ENCODE measurements around the gene PSMB4. TPM values are rescaled to one million over a fixed set of nuclear protein-coding genes. Genes with fewer than 3 reads are reported as not detected.

The PSMB4 gene
- total RNA-seq, 1 donor from 2014 or later: 316 TPM

DNA sequence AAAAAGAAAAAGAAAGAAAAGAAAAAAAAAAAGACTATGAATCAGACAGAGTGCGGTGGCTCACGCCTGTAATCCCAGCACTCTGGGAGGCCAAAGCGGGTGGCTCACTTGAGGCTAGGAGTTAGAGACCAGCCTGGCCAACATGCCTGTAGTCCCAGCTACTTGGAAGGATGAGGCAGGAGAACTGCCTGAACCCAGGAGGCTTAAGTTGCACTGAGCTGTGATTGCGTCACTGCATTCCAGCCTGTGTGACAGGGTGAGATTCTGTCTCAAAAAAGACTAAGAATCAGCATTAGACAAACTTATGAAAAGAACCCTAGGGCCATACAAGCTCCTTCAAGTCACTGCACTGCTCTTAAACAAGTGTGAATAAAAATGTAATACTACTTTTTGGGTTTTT lies 16.9 kb downstream of the PSMB4 start:
- peaks cover 26% of the 10 kb centered on the region for H3K36me3 ChIP-seq (ENCODE audit: insufficient read depth, low read length)
- H3K27ac Mint-ChIP-seq (ENCODE audit: unreplicated experiment): no peak overlapping the region
- H3K9ac ChIP-seq (ENCODE audit: low read length): no peak overlapping the region
- no peaks in the 10 kb centered on the region for H3K4me1 Mint-ChIP-seq (ENCODE audit: low read depth, unreplicated experiment)
- H3K27me3 Mint-ChIP-seq (ENCODE audit: low read depth, unreplicated experiment): no peaks in the 10 kb centered on the region
- TF ChIP-seq, protein P1, sequence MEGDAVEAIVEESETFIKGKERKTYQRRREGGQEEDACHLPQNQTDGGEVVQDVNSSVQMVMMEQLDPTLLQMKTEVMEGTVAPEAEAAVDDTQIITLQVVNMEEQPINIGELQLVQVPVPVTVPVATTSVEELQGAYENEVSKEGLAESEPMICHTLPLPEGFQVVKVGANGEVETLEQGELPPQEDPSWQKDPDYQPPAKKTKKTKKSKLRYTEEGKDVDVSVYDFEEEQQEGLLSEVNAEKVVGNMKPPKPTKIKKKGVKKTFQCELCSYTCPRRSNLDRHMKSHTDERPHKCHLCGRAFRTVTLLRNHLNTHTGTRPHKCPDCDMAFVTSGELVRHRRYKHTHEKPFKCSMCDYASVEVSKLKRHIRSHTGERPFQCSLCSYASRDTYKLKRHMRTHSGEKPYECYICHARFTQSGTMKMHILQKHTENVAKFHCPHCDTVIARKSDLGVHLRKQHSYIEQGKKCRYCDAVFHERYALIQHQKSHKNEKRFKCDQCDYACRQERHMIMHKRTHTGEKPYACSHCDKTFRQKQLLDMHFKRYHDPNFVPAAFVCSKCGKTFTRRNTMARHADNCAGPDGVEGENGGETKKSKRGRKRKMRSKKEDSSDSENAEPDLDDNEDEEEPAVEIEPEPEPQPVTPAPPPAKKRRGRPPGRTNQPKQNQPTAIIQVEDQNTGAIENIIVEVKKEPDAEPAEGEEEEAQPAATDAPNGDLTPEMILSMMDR (IDR thresholded peaks at IDR 0.05; ENCODE audit: insufficient read depth, low read depth, low read length): no peak
- no peak for TF ChIP-seq EZH2 (IDR thresholded peaks at IDR 0.05; ENCODE audit: insufficient read depth, low read length)
- H4K20me1 ChIP-seq (ENCODE audit: insufficient read depth, low read length): peaks cover 9% of the 10 kb centered on the region
- peaks cover 7% of the 10 kb centered on the region for H3K36me3 Mint-ChIP-seq (ENCODE audit: low read depth, unreplicated experiment)
- peaks cover 2% of the 10 kb centered on the region for H3K79me2 ChIP-seq (ENCODE audit: insufficient read depth, low read length)
- peak; percentile 9 for DNase-seq (ENCODE audit: low read depth)
- FAIRE-seq: no peak
- H2AFZ ChIP-seq (ENCODE audit: low read depth, low read length): no peak overlapping the region
- no peak overlapping the region for H3K4me3 ChIP-seq (ENCODE audit: insufficient read depth, low read depth, low read length)
- H3K9me3 Mint-ChIP-seq (ENCODE audit: unreplicated experiment): no peaks in the 10 kb centered on the region
- H3K4me3 Mint-ChIP-seq (ENCODE audit: unreplicated experiment): no peak overlapping the region
- H3K4me1 ChIP-seq (ENCODE audit: insufficient read depth, low read length): no peaks in the 10 kb centered on the region
- H3K27me3 ChIP-seq (ENCODE audit: insufficient read depth, low read length): no peaks in the 10 kb centered on the region
- H3K27ac ChIP-seq (ENCODE audit: low read depth, low read length): no peak overlapping the region
- no peaks in the 10 kb centered on the region for H3K9me3 ChIP-seq (ENCODE audit: insufficient read depth, low read depth, low read length)
- H3K4me2 ChIP-seq (ENCODE audit: low read length): no peak overlapping the region

DNA sequence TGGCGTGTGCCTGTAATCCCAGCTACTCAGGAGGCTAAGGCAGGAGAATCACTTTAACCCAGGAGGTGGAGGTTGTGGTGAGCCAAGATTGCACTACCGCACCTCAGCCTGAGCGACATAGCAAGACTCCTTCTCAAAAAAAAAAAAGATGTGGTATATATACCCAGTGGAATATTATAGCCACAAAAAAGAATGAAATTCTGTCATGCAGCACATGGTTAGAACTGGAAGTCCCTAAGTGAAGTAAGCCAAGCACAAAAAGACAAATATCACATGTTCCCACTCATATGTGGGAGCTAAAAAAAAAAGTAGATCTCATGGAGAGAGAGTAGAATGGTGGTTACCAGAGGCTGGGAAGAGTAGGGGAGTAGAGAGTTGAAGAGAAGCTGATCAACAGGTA lies 18.7 kb downstream of the PSMB4 start:
- Histone ChIP-seq H2AFZ (ENCODE audit: low read depth, low read length) (no peak overlapping the region), H4K20me1 (ENCODE audit: insufficient read depth, low read length) (peaks cover 9% of the 10 kb centered on the region), H3K4me1 (ENCODE audit: insufficient read depth, low read length) (no peaks in the 10 kb centered on the region), H3K9me3 (ENCODE audit: insufficient read depth, low read depth, low read length) (no peaks in the 10 kb centered on the region), H3K27me3 (ENCODE audit: insufficient read depth, low read length) (no peaks in the 10 kb centered on the region), H3K36me3 (ENCODE audit: insufficient read depth, low read length) (peaks cover 24% of the 10 kb centered on the region), H3K27ac (ENCODE audit: low read depth, low read length) (no peak overlapping the region), H3K4me2 (ENCODE audit: low read length) (no peak overlapping the region), H3K79me2 (ENCODE audit: insufficient read depth, low read length) (peaks cover 2% of the 10 kb centered on the region), H3K4me3 (ENCODE audit: insufficient read depth, low read depth, low read length) (no peak overlapping the region), H3K9ac (ENCODE audit: low read length) (no peak overlapping the region)
- Mint-ChIP-seq H3K4me1 (ENCODE audit: low read depth, unreplicated experiment) (no peaks in the 10 kb centered on the region), H3K27ac (ENCODE audit: unreplicated experiment) (no peak overlapping the region), H3K36me3 (ENCODE audit: low read depth, unreplicated experiment) (peaks cover 5% of the 10 kb centered on the region), H3K4me3 (ENCODE audit: unreplicated experiment) (no peak overlapping the region), H3K27me3 (ENCODE audit: low read depth, unreplicated experiment) (no peaks in the 10 kb centered on the region), H3K9me3 (ENCODE audit: unreplicated experiment) (no peaks in the 10 kb centered on the region)
- TF ChIP-seq, protein P1 (IDR thresholded peaks at IDR 0.05; ENCODE audit: insufficient read depth, low read depth, low read length): no peak
- no peak for TF ChIP-seq EZH2 (IDR thresholded peaks at IDR 0.05; ENCODE audit: insufficient read depth, low read length)
- DNase-seq (ENCODE audit: low read depth) (no peak), FAIRE-seq (no peak)

DNA sequence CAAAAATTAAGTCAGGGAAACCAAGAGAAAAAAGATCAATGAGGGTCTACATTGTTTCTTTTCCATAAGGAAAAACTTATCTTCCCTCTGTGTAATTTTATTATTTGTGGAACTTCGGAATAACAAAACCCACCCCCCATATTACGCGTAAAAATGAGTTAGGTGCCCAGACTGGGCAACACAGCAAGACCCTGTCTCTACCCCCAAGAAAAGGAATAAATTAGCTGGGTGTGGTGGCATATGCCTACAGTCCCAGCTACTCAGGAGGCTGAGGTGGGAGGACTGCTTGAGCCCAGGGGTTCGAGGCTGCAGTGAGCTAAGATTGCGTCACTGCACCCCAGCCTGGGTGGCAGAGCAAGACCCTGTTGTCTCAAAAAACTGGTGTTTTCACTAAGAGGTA lies 20.4 kb downstream of the PSMB4 start:
- peaks cover 35% of the 10 kb centered on the region for H3K36me3 ChIP-seq (ENCODE audit: insufficient read depth, low read length)
- H3K79me2 ChIP-seq (ENCODE audit: insufficient read depth, low read length): peaks cover under 1% of the 10 kb centered on the region
- no peak overlapping the region for H3K27ac ChIP-seq (ENCODE audit: low read depth, low read length)
- Mint-ChIP-seq H3K4me1 (ENCODE audit: low read depth, unreplicated experiment) (no peaks in the 10 kb centered on the region), H3K27me3 (ENCODE audit: low read depth, unreplicated experiment) (no peaks in the 10 kb centered on the region), H3K9me3 (ENCODE audit: unreplicated experiment) (no peaks in the 10 kb centered on the region), H3K27ac (ENCODE audit: unreplicated experiment) (no peak overlapping the region), H3K36me3 (ENCODE audit: low read depth, unreplicated experiment) (peaks cover 4% of the 10 kb centered on the region), H3K4me3 (ENCODE audit: unreplicated experiment) (no peak overlapping the region)
- no peak overlapping the region for H3K4me3 ChIP-seq (ENCODE audit: insufficient read depth, low read depth, low read length)
- no peak overlapping the region for H2AFZ ChIP-seq (ENCODE audit: low read depth, low read length)
- no peaks in the 10 kb centered on the region for H3K27me3 ChIP-seq (ENCODE audit: insufficient read depth, low read length)
- H3K4me1 ChIP-seq (ENCODE audit: insufficient read depth, low read length): no peaks in the 10 kb centered on the region
- no peak overlapping the region for H3K9ac ChIP-seq (ENCODE audit: low read length)
- no peak for TF ChIP-seq EZH2 (IDR thresholded peaks at IDR 0.05; ENCODE audit: insufficient read depth, low read length)
- TF ChIP-seq, protein P1 (IDR thresholded peaks at IDR 0.05; ENCODE audit: insufficient read depth, low read depth, low read length): no peak
- no peaks in the 10 kb centered on the region for H3K9me3 ChIP-seq (ENCODE audit: insufficient read depth, low read depth, low read length)
- no peak overlapping the region for H3K4me2 ChIP-seq (ENCODE audit: low read length)
- no peak for DNase-seq (ENCODE audit: low read depth)
- no peak for FAIRE-seq
- H4K20me1 ChIP-seq (ENCODE audit: insufficient read depth, low read length): peaks cover 3% of the 10 kb centered on the region
